Lower lobe of right lung (tissue), 2 donors: ENCODE results near the gene CUL2. TPM values are rescaled to one million over a fixed set of nuclear protein-coding genes. Genes with fewer than 3 reads are reported as not detected.

Source experiments
- ATAC-seq, 2 donors: fragments of 200-7000 bp; cut with Tn5 transposase; one replicate each; pipeline ENCODE4 v1.9.1; 2020 to 2022; ENCODE audit warnings: mild to moderate bottlenecking in 2 of 2, moderate library complexity in 2 of 2
- DNase-seq: peaks from one replicate; pipeline ENCODE4 v3.0.0-alpha.2; 2020
- H3K27ac ChIP-seq: fragments of 200-600 bp; one replicate; pipeline ENCODE4 v1.8.0; 2022
- H3K27me3 ChIP-seq: fragments of 200-600 bp; one replicate; pipeline ENCODE4 v1.8.0; 2022; ENCODE audit warnings: low read depth
- H3K36me3 ChIP-seq: fragments of 200-600 bp; one replicate; pipeline ENCODE4 v1.8.0; 2022; ENCODE audit warnings: mild to moderate bottlenecking
- H3K4me1 ChIP-seq: fragments of 200-600 bp; one replicate; pipeline ENCODE4 v1.8.0; 2022
- H3K4me3 ChIP-seq: fragments of 200-600 bp; one replicate; pipeline ENCODE4 v1.8.0; 2022; ENCODE audit warnings: mild to moderate bottlenecking
- H3K9me3 ChIP-seq: fragments of 200-600 bp; one replicate; pipeline ENCODE4 v1.8.0; 2022
- CTCF ChIP-seq: fragments of 200-600 bp; IDR thresholded peaks from one replicate; pipeline ENCODE4 v1.8.0; 2022; ENCODE audit warnings: antibody characterized with exemption, mild to moderate bottlenecking
- intact Hi-C: fragments of 100-400 bp; cut with DNase I; formaldehyde crosslinking; loops from one replicate; pipeline ENCODE4 v1.11.0; 2022
- total RNA-seq: library from RNA; stranded (reverse); fragmentation: NEBNext Ultra II Directional; extraction: Animal tissue kit (Norgen Biotek cat#: 25700); gene quantifications from one replicate; pipeline ENCODE4 v1.2.1, GENCODE V29; 2021
- donor health status: DM: no; HTN: yes; CAD: no; lungs with severe emphysema.

The CUL2 gene
- total RNA-seq, 1 donor from 2014 or later = 36.4 TPM

DNA sequence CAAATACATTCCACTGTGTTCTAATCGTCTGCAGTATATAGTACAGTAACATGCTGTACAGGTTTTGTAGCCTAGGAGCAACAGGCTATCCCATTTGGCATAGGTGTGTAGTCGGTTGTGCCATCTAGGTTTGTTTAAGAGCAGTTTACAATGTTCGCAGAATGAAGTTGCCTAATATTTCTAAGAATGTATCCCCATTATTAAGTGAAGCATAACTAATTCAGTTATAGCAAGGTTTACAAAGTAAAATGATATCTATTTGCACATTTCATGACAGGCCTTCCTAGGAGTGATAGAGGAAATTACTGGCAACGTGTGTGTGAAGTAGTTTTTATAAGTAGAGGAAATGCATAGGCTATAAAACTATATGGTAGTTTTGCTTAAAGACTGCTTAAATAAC lies 40.5 kb upstream of the CUL2 start:
- H3K4me1 ChIP-seq = peaks cover 40% of the 10 kb centered on the region
- intact Hi-C loops = no loop called here
- TF ChIP-seq CTCF = no peak
- no peaks in the 10 kb centered on the region for H3K27me3 ChIP-seq
- ATAC-seq (no peak), DNase-seq (no peak)
- H3K27ac ChIP-seq = no peak overlapping the region
- no peaks in the 10 kb centered on the region for H3K36me3 ChIP-seq
- H3K4me3 ChIP-seq = no peak overlapping the region
- no peaks in the 10 kb centered on the region for H3K9me3 ChIP-seq

DNA sequence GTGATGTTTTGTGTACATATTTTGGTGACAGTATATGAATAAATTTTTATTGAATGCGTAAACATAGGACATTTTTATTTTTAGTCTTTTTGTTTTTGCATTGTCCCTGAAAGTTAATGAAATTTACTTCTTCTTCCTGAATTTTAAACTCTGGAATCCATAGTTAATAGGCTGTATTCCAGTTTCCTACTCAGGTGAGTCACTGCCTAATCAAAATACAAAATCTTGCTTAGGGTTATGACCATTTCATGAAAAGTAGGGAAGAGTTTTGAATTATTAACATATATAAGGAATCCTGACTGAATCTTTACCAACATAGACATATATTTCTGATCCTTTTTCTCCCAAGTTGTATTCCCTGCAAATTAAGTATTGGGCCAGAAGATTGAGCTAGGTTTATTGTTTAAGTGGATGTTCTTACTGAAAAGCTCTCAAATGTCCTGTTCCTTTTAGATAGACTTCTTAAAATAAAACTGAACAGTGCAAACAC lies 39.1 kb upstream of the CUL2 start:
- H3K36me3 ChIP-seq = no peaks in the 10 kb centered on the region
- no peak for TF ChIP-seq CTCF
- intact Hi-C loops = no loop called here
- no peak for ATAC-seq
- no peak overlapping the region for H3K27ac ChIP-seq
- H3K4me3 ChIP-seq = no peak overlapping the region
- peaks cover 40% of the 10 kb centered on the region for H3K4me1 ChIP-seq
- no peak for DNase-seq
- H3K27me3 ChIP-seq = no peaks in the 10 kb centered on the region
- no peaks in the 10 kb centered on the region for H3K9me3 ChIP-seq

DNA sequence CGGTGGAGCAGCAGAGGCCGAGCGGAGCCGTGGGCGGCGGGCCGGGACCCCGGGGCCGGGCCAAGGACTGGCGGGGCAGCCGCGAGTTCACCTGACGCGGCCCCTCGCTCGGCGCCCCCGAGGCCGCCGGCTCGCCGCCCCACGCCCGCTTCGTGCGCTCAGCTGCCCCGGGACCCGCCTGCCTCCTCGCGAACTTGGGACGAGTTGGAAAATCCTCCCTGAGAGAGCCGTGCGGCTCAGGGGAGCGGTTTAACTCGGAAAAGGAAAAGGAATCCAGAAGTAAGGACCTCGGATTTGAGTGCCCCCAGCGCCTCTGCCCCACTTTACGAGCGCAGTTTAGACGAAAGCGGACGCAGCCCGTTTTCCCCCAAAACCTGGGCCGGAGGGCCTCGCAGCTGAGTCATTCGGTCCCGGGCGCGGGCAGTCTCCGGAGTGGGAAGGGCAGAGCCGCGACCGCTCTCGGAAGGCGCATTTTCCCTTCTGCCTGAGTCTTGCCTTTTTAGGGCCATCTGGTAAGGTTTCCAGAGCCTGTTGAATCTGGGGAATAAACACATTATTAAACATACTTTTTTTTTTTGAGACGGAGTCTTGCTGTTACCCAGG lies 37.2 kb upstream of the CUL2 start:
- peak overlapping the region; percentile 74 for H3K4me3 ChIP-seq
- intact Hi-C loops = no loop called here
- ATAC-seq (peak; percentile 7 to 46), DNase-seq (peak; percentile 78)
- H3K36me3 ChIP-seq = no peaks in the 10 kb centered on the region
- H3K4me1 ChIP-seq = peaks cover 40% of the 10 kb centered on the region
- H3K27me3 ChIP-seq = no peaks in the 10 kb centered on the region
- no peak for TF ChIP-seq CTCF
- H3K27ac ChIP-seq = peak overlapping the region; percentile 100
- H3K9me3 ChIP-seq = no peaks in the 10 kb centered on the region

- intact Hi-C loops = no loop called here
- Histone ChIP-seq H3K4me3 (peak within 1 kb of the TSS; percentile 74), H3K4me1 (peaks cover 40% of the 10 kb centered on the region), H3K9me3 (no peaks in the 10 kb centered on the region), H3K36me3 (no peaks in the 10 kb centered on the region), H3K27ac (peak within 1 kb of the TSS; percentile 100), H3K27me3 (no peaks in the 10 kb centered on the region)
- ATAC-seq (peak; percentile 96 to 98), DNase-seq (peak; percentile 99)
- TF ChIP-seq CTCF = peak; percentile 84
These were observed 36.6 kb upstream of the CUL2 start, which contains the start of gene CREM for GRCh38 chr10:35126530-35127288. CREM (plus strand) TSS chr10:35126846; CDS start chr10:35137836, 10,990 bp downstream.

DNA sequence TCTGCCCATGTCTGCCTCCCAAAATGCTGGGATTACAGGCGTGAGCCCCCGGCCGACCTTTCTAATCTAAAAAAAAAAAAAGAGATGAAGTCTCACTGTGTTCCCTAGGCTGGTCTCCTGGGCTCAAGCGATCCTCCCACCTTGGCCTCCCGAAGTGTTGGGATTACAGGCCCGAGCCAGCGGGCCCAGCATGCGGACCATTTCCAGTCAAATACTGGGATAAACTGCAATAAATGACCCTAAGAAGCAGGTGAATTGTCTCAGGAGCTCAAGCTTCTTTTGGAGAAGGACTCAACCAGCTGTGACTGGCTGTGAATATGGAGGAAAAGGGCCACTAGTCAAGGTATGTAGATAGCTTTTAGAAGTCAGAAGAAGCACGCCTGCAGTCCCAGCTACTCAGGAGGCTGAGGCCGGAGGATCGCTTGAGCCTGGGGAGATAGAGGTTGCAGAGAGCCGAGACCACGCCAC lies 36.0 kb upstream of the CUL2 start:
- DNase-seq (no peak), ATAC-seq (no peak)
- Histone ChIP-seq H3K27me3 (no peaks in the 10 kb centered on the region), H3K36me3 (no peaks in the 10 kb centered on the region), H3K4me3 (peak overlapping the region; percentile 74), H3K27ac (peak overlapping the region; percentile 100), H3K9me3 (no peaks in the 10 kb centered on the region), H3K4me1 (peaks cover 40% of the 10 kb centered on the region)
- no peak for TF ChIP-seq CTCF
- intact Hi-C loops = no loop called here
